NCI-H524 (cell line): ENCODE results near the gene TSPAN3.

Source experiments
- DNase-seq, 2 experiments: peaks; one replicate each; lab custom pipeline; 2025; lab: John Stamatoyannopoulos, UW

Gene TSPAN3

GRCh38 chr15:77009646-77010311 is 61.1 kb downstream of the TSPAN3 start:
- DNase-seq: no peak

DNA sequence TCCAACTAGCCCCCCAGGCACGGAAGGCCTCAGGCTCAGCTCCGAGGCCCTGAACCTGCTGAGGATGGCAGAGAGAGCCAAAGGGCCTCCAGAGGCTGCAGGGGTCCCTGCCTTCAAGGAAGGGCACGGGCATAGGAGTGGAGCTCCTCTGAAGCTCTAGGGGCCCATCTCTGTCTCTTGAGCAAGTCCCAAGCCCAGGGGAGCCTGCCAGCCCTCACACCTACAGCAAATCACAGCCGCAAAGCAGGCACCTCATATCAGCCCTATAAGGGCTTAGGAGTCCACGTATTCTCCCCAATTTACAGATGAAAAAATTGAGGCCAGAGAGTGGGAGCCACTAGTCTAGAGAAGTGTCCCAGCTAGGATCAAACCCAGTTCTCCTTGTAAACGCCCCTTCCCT is 61.7 kb downstream of the TSPAN3 start:
- DNase-seq: no peak

DNA sequence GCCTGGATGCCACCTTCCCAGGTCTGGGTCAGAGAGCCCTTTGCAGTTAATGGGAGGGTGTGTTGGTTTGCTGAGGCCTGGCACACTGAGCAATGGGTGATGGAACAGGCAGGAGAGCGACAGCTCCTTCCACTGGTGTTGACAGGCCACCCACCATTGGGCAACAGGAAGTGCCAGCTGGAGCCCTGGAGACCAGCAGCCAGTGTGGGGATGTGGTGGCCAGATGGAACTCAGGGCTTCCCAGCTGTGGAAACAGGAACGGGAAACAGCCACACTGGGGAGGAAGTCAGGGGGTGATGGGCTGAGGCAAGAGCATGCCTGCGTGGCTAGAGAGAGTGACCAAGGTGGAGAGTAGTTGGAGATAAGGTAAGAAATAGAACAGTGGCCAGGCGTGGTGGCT is 66.7 kb downstream of the TSPAN3 start:
- DNase-seq: no peak

- no peak for DNase-seq
These were observed 67.7 kb downstream of the TSPAN3 start for GRCh38 chr15:77002954-77003912.

DNA sequence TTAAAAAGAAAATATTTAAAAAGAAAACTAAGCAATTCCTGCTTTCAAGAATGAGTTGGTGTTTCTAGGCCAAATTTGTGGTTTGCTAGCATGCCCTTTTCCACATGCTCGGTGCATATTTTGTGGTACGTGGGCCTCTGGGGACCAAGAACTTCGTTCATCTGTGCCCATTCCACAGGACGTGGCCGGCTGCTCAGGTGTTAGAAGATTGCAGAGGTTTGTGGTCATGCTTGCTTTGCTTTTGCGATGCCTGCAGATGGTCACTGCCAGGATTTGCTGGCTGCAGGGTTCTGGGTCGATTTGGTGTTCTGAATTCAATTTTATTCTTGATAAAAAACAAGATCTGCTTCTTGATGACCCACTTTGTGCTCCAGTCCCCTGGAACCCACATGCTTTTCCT is 68.5 kb downstream of the TSPAN3 start:
- no peak for DNase-seq

- no peak for DNase-seq
These were observed 68.9 kb downstream of the TSPAN3 start for GRCh38 chr15:77001966-77002365.

- no peak for DNase-seq
These were observed 69.6 kb downstream of the TSPAN3 start for GRCh38 chr15:77001351-77001750.

- DNase-seq: no peak
These were observed 70.9 kb downstream of the TSPAN3 start for GRCh38 chr15:76999996-77000395.

- no peak for DNase-seq
These were observed 72.1 kb downstream of the TSPAN3 start for GRCh38 chr15:76998663-76999285.

GRCh38 chr15:76996526-76997401 is 74.1 kb downstream of the TSPAN3 start:
- no peak for DNase-seq

DNA sequence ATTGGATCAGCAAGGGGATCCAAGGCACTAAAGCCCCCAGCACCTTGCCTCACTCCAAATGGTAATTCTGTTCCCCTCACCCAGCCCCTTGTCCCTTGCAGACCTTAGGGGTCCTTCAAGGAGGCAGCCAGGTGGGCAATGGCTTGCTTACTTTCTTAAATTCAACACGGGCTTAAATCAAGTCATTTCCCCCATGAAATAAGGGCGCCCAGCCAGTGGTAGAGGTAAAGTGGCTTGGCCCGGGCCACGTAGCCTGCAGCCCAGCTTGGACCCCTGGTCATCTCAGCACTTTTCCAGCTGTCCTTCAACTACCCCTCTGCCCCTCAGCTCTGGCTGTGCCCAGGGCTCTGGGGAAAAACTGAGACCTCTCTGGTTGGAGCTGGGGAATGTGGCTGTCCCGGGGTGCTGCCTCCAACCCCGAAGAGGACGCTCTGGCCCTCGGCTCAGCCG is 74.8 kb downstream of the TSPAN3 start:
- DNase-seq: no peak

GRCh38 chr15:76994971-76995945 is 75.7 kb downstream of the TSPAN3 start, which contains the start of gene PSTPIP1:
PSTPIP1 (plus strand) TSS chr15:76995126; CDS start chr15:76995574, 448 bp downstream.
- peak in 1 of 2 experiments; percentile 32 for DNase-seq

GRCh38 chr15:76994496-76994895 is 76.4 kb downstream of the TSPAN3 start:
- no peak for DNase-seq

DNA sequence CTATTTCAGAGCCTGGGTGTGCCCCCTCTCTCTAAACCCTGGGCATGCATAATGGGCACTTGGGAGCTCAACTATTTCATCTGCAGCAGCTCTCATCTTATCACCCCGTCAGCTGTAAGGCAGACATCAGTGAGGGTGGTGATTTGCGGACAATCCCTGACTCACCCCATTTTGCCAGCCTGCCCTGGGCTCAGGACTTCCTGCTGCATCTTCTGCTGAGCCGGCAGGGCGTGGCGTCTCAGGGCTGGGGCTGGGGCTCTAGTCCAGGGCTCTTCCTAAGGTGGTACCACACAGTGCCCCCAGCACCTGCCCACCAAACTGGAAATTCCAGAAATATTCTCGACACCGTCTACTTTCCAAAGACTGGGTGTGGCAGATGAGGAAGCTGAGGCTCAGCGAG is 76.9 kb downstream of the TSPAN3 start:
- no peak for DNase-seq

- DNase-seq: no peak
These were observed 77.7 kb downstream of the TSPAN3 start for GRCh38 chr15:76993114-76993725.

GRCh38 chr15:76991741-76992645 is 78.9 kb downstream of the TSPAN3 start:
- DNase-seq: no peak
